ENCODE results near the gene CPZ. TPM values are rescaled to one million over a fixed set of nuclear protein-coding genes. Genes with fewer than 3 reads are reported as not detected.
"Not testable (repeated sequence)": the region's sequence is repeated elsewhere in the genome, so short reads cannot be mapped to it uniquely, and the experiment has no call there.

Gene CPZ
- total RNA-seq, 1 experiment from 2014 or later = not detected

- DNase-seq (ENCODE audit: low read depth) = peak; percentile 15
These were observed 36.0 kb upstream of the CPZ start for GRCh38 chr4:8556341-8557150.

GRCh38 chr4:8557151-8558076 lies 35.2 kb upstream of the CPZ start:
- DNase-seq (ENCODE audit: low read depth) = no peak

GRCh38 chr4:8558080-8558960 lies 34.2 kb upstream of the CPZ start:
- DNase-seq (ENCODE audit: low read depth) = no peak

DNA sequence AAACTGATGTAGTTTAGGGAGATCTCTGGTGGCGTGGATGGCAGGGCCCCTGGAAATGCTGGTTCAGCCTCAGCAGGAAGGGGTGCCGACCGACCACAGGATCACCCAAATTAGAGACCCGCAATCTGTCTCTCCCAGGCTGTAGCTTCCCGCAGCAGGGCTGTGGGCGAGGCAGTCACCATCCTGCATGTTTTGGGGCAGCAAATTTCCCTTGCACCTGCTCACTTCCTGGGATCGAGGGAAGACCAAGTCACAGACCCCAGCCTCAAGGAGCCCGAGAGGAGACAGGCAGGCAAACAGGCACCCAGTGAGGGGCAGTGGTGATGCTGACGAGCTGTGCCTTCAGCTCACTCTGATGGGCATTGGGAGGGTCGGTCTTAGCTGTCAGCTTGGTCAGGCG lies 33.6 kb upstream of the CPZ start:
- DNase-seq (ENCODE audit: low read depth) = no peak

DNA sequence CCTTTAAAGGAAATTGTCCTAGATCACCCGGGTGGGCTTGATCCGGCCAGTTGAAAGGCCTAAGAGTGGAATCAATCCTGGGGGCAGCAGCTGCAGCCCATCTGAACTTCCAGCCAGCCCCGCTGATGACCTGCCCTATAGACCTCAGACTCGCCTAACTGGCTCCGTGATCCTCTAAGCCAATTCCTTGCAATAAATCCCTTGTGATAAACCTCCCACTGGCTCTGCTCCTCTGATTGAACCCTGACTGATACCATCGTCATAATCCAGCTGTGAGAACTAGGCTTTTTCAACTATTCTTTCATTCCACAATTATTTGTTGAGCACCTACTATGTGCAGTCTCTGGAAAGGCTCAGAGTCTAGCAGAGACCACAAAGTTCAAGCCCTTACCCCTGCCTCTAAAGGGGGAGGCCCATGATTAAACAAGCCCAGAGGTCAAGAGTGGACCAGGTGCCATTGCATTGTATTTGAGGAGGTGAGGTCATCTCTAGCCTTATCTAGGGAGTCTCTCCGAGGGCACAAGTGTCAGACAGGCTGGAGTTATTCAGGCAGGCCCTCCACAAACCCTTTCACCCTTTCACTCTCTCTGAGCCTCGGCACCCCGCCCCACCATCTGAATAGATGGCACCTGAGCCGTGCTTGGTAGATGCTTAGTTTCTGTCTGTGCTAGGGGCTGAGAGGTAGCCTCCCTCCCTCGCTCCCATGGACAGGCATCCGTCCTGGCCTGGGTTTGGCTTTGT lies 32.9 kb upstream of the CPZ start:
- DNase-seq (ENCODE audit: low read depth) = no peak

GRCh38 chr4:8560265-8561047 lies 32.1 kb upstream of the CPZ start:
- DNase-seq (ENCODE audit: low read depth) = no peak

DNA sequence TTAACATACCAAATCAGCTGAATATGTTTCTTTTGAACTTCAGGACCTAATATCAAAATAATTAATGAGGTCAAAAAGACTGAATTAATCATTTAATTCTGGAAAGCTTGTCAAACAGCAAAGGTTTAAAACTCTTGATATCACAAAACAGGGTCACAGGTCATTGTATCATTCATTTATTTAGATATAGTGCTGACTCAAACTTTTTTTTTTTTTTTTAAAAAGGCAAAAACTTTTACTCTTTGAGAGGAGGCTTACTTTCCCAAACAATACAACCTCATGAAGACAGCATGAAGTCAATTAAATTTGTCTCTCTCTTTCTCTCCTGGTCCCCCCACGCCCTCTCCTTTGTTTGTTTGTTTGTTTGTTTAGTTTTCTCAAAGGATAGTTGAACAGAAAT lies 28.0 kb upstream of the CPZ start:
- DNase-seq (ENCODE audit: low read depth) = no peak

GRCh38 chr4:8568068-8568668 lies 24.4 kb upstream of the CPZ start:
- no peak for DNase-seq (ENCODE audit: low read depth)

DNA sequence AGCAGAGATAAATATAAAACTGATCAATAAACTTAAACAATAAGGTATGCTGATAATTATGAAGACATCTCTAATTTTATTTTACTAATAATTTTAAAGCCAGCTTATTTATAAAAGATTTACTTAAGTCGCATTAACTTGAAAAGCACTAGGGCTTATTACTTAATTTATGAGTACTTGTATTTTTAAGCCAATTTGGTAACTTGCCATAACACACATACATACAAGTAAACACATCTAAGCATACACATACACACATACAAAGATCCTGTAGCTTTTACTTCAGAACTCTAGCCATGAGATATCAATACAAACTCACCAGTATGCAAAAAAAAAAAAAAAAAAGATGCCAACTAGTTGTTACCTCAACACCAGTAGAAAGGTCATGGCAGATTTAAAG lies 22.4 kb upstream of the CPZ start:
- DNase-seq (ENCODE audit: low read depth) = no peak

DNA sequence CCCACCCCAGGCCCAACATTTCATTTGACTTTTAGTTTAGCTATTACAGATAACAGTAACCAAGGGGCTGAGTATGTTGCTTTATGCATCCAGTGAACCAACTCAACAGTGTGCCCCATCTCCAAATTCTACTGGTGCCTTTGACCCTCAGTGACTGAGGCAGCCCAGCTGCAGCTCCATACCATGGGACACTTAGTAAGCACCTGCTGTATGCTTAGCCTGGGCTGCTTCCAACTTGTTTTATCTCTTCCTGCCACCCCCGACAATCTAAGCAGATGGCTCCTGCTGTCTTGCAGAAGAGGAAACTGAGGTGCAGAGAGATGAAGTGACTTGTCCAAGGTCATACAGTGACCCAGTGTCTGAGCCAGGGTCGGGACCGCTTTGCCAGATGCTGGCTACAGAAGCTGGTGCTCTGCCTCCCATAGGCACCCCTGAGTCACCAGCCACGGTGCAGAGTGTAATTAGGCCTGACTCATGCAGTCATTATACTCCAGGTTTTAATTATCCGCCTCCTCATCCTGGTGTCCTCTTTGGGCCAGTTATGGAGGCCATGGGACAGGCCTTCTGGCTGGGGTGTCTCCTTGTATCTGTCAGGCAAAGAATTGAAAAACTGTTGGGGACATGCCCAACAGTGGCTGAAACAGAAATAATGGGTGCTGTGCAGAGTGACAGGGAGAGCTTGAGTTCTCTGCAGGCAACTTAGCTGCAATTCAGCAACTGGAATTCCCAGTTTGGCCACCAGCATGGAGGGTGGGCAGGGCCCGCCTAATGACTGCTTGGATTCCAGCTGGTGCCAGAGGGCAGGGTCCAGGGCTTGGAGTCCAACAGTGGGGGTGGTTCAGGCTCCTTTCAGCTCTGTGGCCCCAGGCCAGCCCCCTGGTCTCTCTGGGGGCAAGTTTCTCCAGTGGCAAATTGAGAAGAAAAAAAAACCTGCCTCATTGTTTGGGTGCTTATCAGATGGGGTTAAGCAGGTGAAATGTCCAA lies 20.6 kb upstream of the CPZ start:
- no peak for DNase-seq (ENCODE audit: low read depth)

GRCh38 chr4:8573266-8573665 lies 19.3 kb upstream of the CPZ start:
- DNase-seq (ENCODE audit: low read depth) = no peak

- DNase-seq (ENCODE audit: low read depth) = no peak
These were observed 17.7 kb upstream of the CPZ start for GRCh38 chr4:8574796-8575370.

DNA sequence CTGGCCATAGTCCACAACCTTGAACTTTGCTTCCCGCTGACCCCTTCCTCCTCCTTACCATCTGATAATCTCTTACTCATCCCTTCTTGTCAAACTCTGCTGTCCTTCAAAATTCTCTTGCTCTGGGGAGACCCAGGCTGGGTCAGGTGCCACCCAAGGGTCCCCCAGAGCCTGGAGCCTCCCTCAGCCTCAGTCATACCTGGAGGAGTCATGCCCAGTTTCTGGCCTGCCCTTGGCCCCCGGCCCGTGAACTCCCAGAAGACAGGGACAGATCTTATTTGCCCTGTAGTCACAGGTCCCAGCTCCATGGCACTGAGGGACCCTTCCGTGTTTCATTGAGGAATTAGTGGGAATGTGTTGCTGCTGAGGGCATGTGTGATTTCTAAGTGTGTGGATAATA lies 17.1 kb upstream of the CPZ start:
- DNase-seq (ENCODE audit: low read depth) = no peak

- DNase-seq (ENCODE audit: low read depth) = not testable (repeated sequence)
These were observed 16.0 kb upstream of the CPZ start for GRCh38 chr4:8576591-8576990.

- no peak for DNase-seq (ENCODE audit: low read depth)
These were observed 15.5 kb upstream of the CPZ start for GRCh38 chr4:8577046-8577445.

DNA sequence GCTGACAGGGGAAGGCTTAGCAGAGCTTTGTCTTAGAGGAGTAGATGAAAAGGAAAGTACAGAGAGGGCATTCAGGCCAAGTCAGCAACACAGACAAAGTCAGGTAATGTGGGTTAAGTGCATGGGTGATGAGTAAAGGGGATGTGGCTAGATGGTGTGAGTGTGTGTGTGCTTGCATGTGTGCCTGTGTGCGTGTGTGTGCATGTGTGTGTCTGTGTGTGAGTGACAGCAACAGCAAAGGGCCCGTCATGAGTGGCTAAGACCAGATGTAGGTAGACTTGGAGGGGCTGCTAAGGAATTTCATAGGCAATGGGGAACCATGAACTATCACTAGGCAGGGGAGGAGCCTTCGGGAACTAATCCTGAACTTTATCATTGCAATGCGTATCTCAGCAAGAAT lies 14.6 kb upstream of the CPZ start:
- DNase-seq (ENCODE audit: low read depth) = no peak

GRCh38 chr4:8578717-8579116 lies 13.8 kb upstream of the CPZ start:
- no peak for DNase-seq (ENCODE audit: low read depth)

Measured in HT1080 (cell line).